GM12801 (cell line): ENCODE results near the gene MATN1.

ENCODE experiments used
- TF ChIP-seq, protein P1 (sequence below): IDR thresholded peaks from one replicate; pipeline ENCODE4 v1.5.1; 2011; ENCODE audit warnings: control low read depth; ENCODE audit not compliant: insufficient read length; ENCODE audit errors: extremely low read depth

Gene MATN1

DNA sequence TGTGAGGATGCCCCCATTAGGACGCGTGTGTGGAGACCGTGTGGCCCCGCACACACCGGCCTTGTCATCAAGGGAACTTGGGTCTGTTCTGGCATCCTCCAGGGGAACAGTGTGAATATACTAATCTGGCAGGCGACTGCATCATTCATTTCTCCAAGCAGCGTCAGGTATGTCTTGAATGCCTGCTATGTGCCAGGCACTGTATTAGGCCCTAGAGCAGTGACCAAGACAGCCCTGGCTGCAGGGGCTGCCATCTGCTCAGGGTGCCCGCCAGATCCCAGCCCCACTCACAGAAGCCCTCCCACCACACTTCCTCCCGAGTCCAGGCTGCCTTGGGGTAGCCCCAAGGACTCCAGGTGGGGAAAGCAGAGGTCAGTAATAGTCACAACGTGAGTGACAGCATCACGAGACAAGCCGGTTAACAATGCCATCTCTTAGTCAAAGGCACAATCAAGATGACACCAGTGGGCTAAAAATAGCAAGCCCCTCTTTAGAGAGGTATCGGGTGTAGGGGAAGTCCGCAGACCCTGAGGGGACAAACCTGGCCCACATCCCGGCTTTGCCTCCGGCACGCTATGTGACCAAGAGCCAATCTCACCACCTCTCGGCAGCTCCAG is 41.7 kb upstream of the MATN1 start:
- TF ChIP-seq, protein P1, sequence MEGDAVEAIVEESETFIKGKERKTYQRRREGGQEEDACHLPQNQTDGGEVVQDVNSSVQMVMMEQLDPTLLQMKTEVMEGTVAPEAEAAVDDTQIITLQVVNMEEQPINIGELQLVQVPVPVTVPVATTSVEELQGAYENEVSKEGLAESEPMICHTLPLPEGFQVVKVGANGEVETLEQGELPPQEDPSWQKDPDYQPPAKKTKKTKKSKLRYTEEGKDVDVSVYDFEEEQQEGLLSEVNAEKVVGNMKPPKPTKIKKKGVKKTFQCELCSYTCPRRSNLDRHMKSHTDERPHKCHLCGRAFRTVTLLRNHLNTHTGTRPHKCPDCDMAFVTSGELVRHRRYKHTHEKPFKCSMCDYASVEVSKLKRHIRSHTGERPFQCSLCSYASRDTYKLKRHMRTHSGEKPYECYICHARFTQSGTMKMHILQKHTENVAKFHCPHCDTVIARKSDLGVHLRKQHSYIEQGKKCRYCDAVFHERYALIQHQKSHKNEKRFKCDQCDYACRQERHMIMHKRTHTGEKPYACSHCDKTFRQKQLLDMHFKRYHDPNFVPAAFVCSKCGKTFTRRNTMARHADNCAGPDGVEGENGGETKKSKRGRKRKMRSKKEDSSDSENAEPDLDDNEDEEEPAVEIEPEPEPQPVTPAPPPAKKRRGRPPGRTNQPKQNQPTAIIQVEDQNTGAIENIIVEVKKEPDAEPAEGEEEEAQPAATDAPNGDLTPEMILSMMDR, result no peak

DNA sequence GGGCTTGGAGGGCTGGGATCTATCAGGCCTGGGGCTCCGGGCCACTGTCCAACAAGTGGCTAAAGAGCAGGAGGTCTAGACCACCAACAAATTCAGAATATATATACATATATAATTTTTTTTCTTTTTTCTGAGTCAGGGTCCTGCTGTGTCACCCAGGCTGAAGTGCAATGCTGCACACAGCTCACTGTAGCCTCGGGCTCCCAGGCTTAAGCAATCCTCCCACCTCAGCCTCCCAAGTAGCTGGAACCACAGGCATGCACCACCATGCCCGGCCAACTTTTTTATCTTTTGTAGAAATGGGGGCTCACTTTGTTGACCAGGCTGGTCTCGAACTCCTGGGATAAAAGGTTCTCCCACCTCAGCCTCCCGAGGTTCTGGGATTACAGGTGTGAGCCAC is 41.0 kb upstream of the MATN1 start:
- TF ChIP-seq, protein P1, result no peak

GRCh38 chr1:30763651-30764248 is 40.4 kb upstream of the MATN1 start:
- TF ChIP-seq, protein P1, result no peak

GRCh38 chr1:30762930-30763650 is 39.7 kb upstream of the MATN1 start:
- TF ChIP-seq, protein P1, result no peak

DNA sequence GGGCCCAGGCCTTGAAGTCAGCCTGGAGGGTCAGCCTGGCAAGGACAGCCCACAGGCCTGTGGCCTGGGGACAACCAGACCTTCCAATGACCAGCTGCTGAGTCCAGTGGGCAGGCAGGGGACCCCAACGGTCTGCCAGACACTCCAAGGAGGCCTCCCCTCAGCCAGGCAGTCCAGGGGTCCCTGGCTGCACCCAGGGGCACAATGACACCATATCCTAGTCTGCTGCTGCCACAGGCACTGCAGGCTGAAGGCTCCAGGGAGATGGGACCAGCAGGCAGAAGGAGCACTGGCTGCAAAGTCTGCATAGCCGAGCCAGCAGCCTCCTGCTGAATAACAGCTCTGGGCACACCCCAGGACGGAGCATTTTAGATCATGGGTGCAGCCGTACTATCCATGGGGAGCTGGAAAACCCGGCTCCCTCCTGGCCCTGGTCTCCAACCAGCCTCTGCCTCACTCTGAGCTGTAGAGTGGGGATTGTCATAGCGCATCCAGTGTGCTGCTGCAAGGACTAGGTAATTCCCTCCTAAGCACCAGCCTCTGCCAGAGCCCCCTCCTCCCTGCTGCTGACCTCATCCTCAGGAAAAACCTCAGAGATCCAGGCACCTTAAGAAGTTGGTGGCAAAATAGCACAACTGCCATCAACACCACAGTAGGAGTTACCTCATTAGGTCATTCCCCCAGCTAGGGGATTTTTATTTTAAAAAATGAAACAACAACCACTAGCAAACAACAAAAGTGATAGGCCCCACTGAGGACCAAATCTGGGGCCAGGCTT is 39.0 kb upstream of the MATN1 start:
- TF ChIP-seq, protein P1, result no peak

- TF ChIP-seq, protein P1, result no peak
These were observed 38.2 kb upstream of the MATN1 start for GRCh38 chr1:30761381-30762151.
